Right cardiac atrium (tissue), 5 donors: ENCODE results near the gene AKAP13. TPM values are rescaled to one million over a fixed set of nuclear protein-coding genes. Genes with fewer than 3 reads are reported as not detected.

Source experiments
- ATAC-seq, 2 donors: fragments of 200-7000 bp; cut with Tn5 transposase; one replicate each; pipeline versions ENCODE4 v1.8.0 to v1.9.1; 2020; ENCODE audit warnings: moderate library complexity in 2 of 2, mild to moderate bottlenecking in 1 of 2
- DNase-seq, 3 donors: peaks; one replicate each; pipeline ENCODE4 v3.0.0-alpha.2; 2020
- H3K27ac ChIP-seq: one replicate; pipeline ENCODE4 v1.5.1; 2013; ENCODE audit warnings: mild to moderate bottlenecking, low read length, control low read depth, moderate library complexity
- H3K27me3 ChIP-seq: one replicate; pipeline ENCODE4 v1.6.1; 2013; ENCODE audit not compliant: control insufficient read depth, insufficient read depth
- H3K4me1 ChIP-seq: one replicate; pipeline ENCODE4 v1.6.1; 2013; ENCODE audit warnings: low read length; ENCODE audit not compliant: control insufficient read depth, insufficient read depth
- H3K4me3 ChIP-seq: one replicate; pipeline ENCODE4 v1.5.1; 2013; ENCODE audit warnings: low read length, control low read depth
- H3K9me3 ChIP-seq: one replicate; pipeline ENCODE4 v1.6.1; 2013; ENCODE audit warnings: low read length; ENCODE audit not compliant: control insufficient read depth
- WGBS: extraction: QIAGEN DNeasy Blood & Tissue Kit; methylation state at CpG from one replicate; pipeline ENCODE4 v1.1.7; 2013; 5-methylcytosine and 5-hydroxymethylcytosine counted together
- intact Hi-C, 4 donors: fragments of 100-400 bp; cut with DNase I; formaldehyde crosslinking; loops; one replicate each; pipeline versions ENCODE4 v1.11.0 to v1.14.0; 2022 to 2023
- polyA plus RNA-seq: library from polyadenylated mRNA; stranded (reverse); fragments of 200-250 nt; gene quantifications from one replicate; pipeline ENCODE4 v1.2.3, GENCODE V29; 2013
- total RNA-seq, 4 donors: library from RNA; stranded (reverse); fragmentation: NEBNext Ultra II Directional; extraction: Animal tissue kit (Norgen Biotek cat#: 25700); gene quantifications; one replicate each; pipeline ENCODE4 v1.2.1, GENCODE V29; 2021
- donor health status: healthy with polysubstance abuse.
- donor health status: DM: no; HTN: yes; CAD: no.
- donor health status: DM: no; HTN: no; CAD: no.
- donor health status: DM: no; HTN: yes; CAD: no; lungs with severe emphysema.
- donor health status: DM: yes; HTN: yes; CAD: no.

Gene AKAP13
- total and polyA plus RNA-seq, 5 donors: 104 to 348 (median 250) TPM

- peaks cover 19% of the 10 kb centered on the region for H3K4me1 ChIP-seq
- intact Hi-C loops: no loop called here
- ATAC-seq (no peak), DNase-seq (peak in 2 of 3 donors; percentile 53 to 60)
- WGBS: 81% methylated on average over 24 of the region's 24 CpGs
- no peaks in the 10 kb centered on the region for H3K27me3 ChIP-seq
- no peak overlapping the region for H3K4me3 ChIP-seq
- no peaks in the 10 kb centered on the region for H3K9me3 ChIP-seq
- H3K27ac ChIP-seq: no peak overlapping the region
Observed at GRCh38 chr15:85766001-85766831, 385.8 kb downstream of the AKAP13 start.

- intact Hi-C loops: no loop called here
- no peak overlapping the region for H3K4me3 ChIP-seq
- no peaks in the 10 kb centered on the region for H3K27me3 ChIP-seq
- peak in 2 of 3 donors; percentile 48 to 54 for DNase-seq
- WGBS: 99% methylated on average over 26 of the region's 26 CpGs
- H3K27ac ChIP-seq: no peak overlapping the region
- peaks cover 25% of the 10 kb centered on the region for H3K4me1 ChIP-seq
- no peaks in the 10 kb centered on the region for H3K9me3 ChIP-seq
- ATAC-seq: no peak
Observed at GRCh38 chr15:85767785-85768529, 387.6 kb downstream of the AKAP13 start.

- intact Hi-C loops: no loop called here
- peaks cover 23% of the 10 kb centered on the region for H3K4me1 ChIP-seq
- 97% methylated on average over 32 of the region's 32 CpGs for WGBS
Observed at GRCh38 chr15:85768595-85769168, 388.3 kb downstream of the AKAP13 start.

GRCh38 chr15:85769182-85769900 is 388.9 kb downstream of the AKAP13 start:
- peaks cover 17% of the 10 kb centered on the region for H3K4me1 ChIP-seq
- no peak overlapping the region for H3K27ac ChIP-seq
- no peaks in the 10 kb centered on the region for H3K9me3 ChIP-seq
- DNase-seq (peak in 2 of 3 donors; percentile 43 to 58), ATAC-seq (no peak)
- no peak overlapping the region for H3K4me3 ChIP-seq
- intact Hi-C loops: no loop called here
- H3K27me3 ChIP-seq: no peaks in the 10 kb centered on the region
- WGBS: 98% methylated on average over 42 of the region's 42 CpGs

More at GRCh38 chr15:85768595-85769168, 388.3 kb downstream of the AKAP13 start:
- no peak overlapping the region for H3K4me3 ChIP-seq
- no peak overlapping the region for H3K27ac ChIP-seq
- DNase-seq: peak in 2 of 3 donors; percentile 42 to 44
- H3K9me3 ChIP-seq: no peaks in the 10 kb centered on the region
- H3K27me3 ChIP-seq: no peaks in the 10 kb centered on the region
- no peak for ATAC-seq

- intact Hi-C loops: no loop called here
- WGBS: 87% methylated on average over 21 of the region's 21 CpGs
Observed at GRCh38 chr15:85770096-85771041, 390.0 kb downstream of the AKAP13 start.

GRCh38 chr15:85771271-85771670 is 390.9 kb downstream of the AKAP13 start:
- WGBS: 60% methylated on average over 5 of the region's 5 CpGs

More at GRCh38 chr15:85770096-85771041, 390.0 kb downstream of the AKAP13 start:
- no peaks in the 10 kb centered on the region for H3K27me3 ChIP-seq
- peaks cover 12% of the 10 kb centered on the region for H3K4me1 ChIP-seq
- no peak for ATAC-seq
- peak in 2 of 3 donors; percentile 60 to 63 for DNase-seq
- H3K4me3 ChIP-seq: no peak overlapping the region
- H3K9me3 ChIP-seq: no peaks in the 10 kb centered on the region
- H3K27ac ChIP-seq: no peak overlapping the region

GRCh38 chr15:85771781-85772445 is 391.5 kb downstream of the AKAP13 start:
- H3K27me3 ChIP-seq: no peaks in the 10 kb centered on the region
- DNase-seq (peak; percentile 88 to 91 (median 90)), ATAC-seq (peak; percentile 80 to 81)
- intact Hi-C loops: no loop called here
- H3K9me3 ChIP-seq: no peaks in the 10 kb centered on the region
- no peak overlapping the region for H3K4me3 ChIP-seq
- 39% methylated on average over 13 of the region's 13 CpGs for WGBS
- peak overlapping the region; percentile 17 for H3K27ac ChIP-seq
- H3K4me1 ChIP-seq: peaks cover 13% of the 10 kb centered on the region

More at GRCh38 chr15:85771271-85771670, 390.9 kb downstream of the AKAP13 start:
- H3K4me1 ChIP-seq: peaks cover 12% of the 10 kb centered on the region
- no peak overlapping the region for H3K4me3 ChIP-seq
- peak overlapping the region; percentile 65 for H3K27ac ChIP-seq
- H3K27me3 ChIP-seq: no peaks in the 10 kb centered on the region
- intact Hi-C loops: no loop called here
- DNase-seq: peak in 1 of 3 donors; percentile 62
- no peak for ATAC-seq
- H3K9me3 ChIP-seq: no peaks in the 10 kb centered on the region

- ATAC-seq (no peak), DNase-seq (peak in 1 of 3 donors; percentile 63)
- H3K27ac ChIP-seq: peak overlapping the region; percentile 17
- WGBS: 82% methylated on average over 9 of the region's 9 CpGs
- H3K27me3 ChIP-seq: no peaks in the 10 kb centered on the region
- no peak overlapping the region for H3K4me3 ChIP-seq
- intact Hi-C loops: no loop called here
- peaks cover 20% of the 10 kb centered on the region for H3K4me1 ChIP-seq
- H3K9me3 ChIP-seq: no peaks in the 10 kb centered on the region
Observed at GRCh38 chr15:85772668-85773067, 392.3 kb downstream of the AKAP13 start.

- intact Hi-C loops: no loop called here
- Histone ChIP-seq H3K27ac (no peak overlapping the region), H3K4me3 (no peak overlapping the region), H3K27me3 (no peaks in the 10 kb centered on the region), H3K4me1 (peaks cover 22% of the 10 kb centered on the region), H3K9me3 (no peaks in the 10 kb centered on the region)
- ATAC-seq (no peak), DNase-seq (peak in 1 of 3 donors; percentile 57)
- 94% methylated on average over 12 of the region's 12 CpGs for WGBS
Observed at GRCh38 chr15:85773249-85773648, 392.8 kb downstream of the AKAP13 start.
